HG03097 (cell line): Measurements from ENCODE around the gene NAA40.
"Not testable (repeated sequence)": the region's sequence is repeated elsewhere in the genome, so short reads cannot be mapped to it uniquely, and the experiment has no call there.

Source experiments
- ATAC-seq: cut with Tn5 transposase; IDR thresholded peaks from one replicate; pipeline ENCODE4 v1.9.1; 2021; ENCODE audit not compliant: unreplicated experiment, low FRiP score

The NAA40 gene

DNA sequence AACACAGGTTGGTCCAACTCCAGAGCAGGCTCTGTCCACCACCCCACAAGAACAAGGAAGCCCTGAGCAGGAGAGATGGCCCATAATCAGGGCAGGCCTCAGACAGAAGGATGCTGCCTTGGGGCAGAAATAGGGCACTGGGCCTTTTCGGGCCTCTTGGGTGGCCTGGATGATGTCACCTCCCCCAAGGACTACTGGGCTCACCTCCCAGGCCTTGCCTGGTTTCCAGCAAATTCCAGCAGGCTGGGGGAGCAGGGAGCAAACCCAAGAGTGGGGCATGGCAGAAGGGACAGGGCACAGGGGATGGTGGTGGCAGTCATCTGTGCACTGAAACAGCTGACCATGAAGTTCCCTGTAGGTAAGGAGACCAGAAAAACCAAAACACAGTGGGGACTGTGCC, 5.3 kb upstream of the NAA40 start:
- no peak for ATAC-seq

DNA sequence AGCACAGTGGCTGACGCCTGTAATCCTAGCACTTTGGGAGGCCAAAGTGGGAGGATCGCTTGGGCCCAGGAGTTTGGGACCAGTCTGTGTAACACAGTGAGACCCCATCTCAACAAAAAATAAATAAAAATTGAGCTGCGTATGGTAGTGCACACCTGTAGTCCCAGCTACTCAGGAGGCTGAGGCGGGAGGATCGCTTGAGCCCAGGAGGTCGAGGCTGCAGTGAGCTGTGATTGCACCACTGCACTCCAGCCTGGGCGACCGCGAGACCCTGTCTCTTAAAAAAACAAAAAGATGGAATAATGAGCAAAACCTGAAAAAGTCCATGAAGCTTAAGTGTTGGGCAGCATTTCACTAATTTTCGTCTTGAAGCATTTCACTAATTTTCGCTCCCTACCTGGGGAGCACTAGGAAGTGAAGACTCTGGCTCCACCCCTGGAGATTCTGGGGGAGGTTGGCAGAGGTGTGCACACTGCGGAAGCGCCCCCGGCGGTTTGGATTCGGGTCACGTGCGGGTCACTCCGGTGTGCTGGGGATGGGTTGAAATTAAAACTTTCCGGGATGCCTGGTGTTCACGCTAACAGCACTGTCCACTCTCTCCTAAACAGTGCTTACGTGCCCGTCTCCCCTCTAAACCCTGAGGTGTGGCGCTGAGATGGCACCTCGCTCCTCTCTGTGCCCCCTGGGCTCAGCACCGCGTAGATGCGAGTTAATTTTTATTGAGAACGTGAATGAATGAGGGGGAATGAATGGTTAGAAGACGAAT, 906 bp upstream of the NAA40 start:
- peak; percentile 19 for ATAC-seq

DNA sequence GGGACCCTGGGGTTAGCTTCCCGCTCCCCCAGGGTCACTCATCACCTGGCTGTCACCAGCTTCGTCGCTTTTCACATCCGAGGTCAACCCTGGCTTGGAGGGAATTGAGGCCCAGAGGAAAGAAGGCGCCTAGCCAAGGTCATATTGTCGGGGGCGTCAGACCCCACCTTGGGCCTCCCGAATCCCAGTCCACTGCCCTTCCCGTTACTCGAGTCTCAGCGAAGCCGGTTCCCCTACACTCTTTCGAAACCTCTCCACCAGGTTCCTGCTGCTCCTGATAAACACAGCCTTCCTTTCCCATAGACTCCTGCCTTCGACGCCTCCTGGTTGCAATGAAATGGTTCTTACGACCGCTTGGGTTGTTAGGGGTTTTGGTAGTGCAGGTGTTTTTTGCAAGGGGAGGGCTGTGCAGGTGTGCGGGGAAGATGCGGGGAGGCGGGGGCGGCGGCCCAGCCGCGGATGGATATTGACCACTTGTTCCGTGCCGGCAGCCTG, 642 bp downstream of the NAA40 start:
- ATAC-seq = no peak

DNA sequence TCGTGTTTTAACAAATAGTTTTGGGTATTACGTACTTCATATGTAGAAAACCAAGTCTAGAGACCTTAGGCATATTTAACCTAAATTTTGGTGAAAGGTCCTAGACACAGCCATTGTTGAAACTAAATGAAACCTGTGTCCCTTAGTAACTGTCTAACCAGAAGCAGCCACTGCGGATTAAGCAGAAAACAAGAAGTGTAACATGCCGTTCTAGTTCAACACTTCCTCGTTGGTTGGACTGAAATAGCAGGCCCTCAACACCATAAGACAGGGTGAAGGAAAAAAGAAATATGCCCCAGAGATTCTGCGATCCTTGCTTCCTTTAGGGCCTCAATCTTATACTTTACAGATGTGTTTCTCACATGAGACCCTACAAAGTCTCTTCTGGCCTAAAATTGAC, 2.0 kb downstream of the NAA40 start:
- ATAC-seq = no peak

GRCh38 chr11:63941901-63942300, 3.1 kb downstream of the NAA40 start:
- no peak for ATAC-seq

- no peak for ATAC-seq
These were observed 4.0 kb downstream of the NAA40 start for GRCh38 chr11:63942803-63943202.

- ATAC-seq = no peak
These were observed 6.2 kb downstream of the NAA40 start for GRCh38 chr11:63944987-63945386.

- no peak for ATAC-seq
These were observed 6.8 kb downstream of the NAA40 start for GRCh38 chr11:63945477-63946163.

DNA sequence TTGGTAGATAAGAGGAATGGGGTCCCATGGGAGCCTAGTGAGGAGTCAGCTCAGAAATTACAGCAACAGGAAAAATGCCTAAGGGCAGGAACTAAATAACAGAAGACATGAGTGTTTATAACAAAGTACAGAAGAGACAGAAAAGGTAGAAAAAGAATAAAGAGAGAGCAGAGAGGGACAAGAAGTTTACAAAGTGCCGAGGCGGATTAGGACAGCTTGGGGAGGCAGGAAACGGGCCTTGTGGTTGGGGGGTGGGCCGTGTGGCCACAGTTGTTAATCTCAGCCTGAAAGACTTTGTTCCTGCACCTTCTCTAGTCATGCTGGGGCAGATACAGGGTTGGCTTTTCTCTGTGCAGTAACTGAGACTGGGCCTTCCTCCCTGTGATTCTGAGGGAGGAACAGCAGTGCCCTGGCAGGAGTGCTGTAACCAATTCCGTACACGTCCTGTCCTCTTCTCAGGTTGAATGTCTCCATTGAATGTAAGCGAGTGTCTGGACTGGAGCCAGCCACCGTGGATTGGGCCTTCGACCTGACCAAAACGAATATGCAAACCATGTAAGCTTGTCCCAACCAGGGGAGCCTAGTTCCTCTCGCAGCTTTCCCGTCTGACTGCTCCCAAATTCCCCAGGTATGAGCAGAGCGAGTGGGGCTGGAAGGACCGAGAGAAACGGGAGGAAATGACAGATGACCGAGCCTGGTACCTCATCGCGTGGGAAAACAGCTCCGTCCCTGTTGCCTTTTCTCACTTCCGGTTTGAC, 13.2 kb downstream of the NAA40 start:
- ATAC-seq = peak; percentile 64

GRCh38 chr11:63952570-63952969, 13.8 kb downstream of the NAA40 start:
- no peak for ATAC-seq

DNA sequence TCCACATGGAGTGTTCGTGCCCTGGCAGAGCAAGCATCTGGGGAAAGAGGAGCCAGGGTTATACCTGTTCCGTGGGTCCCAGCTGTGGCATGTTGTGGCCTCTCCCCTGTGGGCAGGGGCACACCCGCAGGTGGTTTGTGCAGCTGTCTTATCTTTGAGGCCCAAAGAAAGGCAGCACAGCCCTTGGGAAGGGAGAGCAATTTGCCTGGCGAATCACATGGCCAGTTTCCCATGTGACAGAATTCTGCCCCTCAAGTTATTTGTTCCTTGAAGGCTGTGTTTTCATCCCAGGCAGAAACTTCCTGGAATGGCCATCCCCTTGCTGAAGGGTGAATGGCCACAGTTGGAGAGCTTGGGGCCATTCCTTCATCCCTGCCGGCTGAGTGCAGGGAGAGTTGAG, 19.2 kb downstream of the NAA40 start:
- ATAC-seq = no peak

DNA sequence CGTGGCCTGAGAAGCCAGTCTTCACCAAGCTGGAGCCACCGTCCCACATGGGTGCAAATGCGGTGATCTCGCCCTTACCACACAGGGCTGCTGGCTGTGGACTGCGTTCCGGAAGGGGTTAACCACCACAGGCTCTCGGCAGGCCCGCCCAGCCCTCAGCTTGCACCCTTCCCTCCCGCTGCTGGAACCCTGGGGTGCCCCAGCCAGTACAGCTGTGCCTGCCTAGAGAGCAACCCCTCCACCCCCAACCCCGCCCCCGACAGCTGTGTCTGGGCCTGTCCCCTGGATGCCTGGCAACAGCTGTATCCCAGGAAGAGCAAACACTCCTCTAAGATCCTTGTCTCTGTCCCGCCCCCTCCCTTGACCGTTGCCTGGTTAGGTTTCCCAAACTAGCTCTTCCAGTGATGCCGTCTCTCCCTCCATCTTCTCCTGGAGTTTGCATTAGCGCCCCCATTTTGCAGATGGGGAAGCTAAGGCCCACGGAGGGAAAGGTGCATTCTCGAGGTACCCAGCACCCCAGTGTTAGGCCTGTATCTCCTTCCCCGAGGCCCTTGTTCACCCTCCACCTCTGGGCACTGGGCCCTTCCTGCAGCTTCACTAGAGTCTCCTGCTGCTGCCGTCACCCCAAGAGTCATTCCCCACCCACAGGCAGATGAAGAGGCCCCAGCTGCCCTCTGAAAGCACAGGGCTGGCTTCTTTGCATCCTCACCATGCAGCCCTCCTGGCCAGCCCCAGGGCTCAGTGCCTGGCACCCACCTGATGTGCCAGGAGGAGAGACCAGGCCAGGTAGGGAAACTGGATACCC, 23.0 kb downstream of the NAA40 start:
- no peak for ATAC-seq

- ATAC-seq = not testable (repeated sequence)
These were observed 25.1 kb downstream of the NAA40 start for GRCh38 chr11:63963895-63964294.

DNA sequence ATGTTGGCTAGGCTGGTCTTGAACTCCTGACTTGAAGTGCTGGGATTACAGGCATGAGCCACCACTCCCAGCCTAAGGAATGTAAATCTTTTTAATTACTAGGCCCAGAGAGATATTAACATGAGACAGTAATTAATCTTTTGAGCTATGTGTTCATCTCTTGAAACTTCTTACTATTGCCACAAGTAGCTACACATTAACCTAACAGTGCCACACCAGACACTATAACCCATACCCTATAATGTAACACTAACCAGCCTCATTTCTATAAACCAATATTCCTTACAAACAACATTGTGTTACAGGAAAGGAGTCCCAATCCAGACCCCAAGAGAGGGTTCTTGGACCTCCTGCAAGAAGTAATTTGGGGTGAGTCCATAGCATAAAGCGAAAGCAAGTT, 27.6 kb downstream of the NAA40 start:
- ATAC-seq = no peak

DNA sequence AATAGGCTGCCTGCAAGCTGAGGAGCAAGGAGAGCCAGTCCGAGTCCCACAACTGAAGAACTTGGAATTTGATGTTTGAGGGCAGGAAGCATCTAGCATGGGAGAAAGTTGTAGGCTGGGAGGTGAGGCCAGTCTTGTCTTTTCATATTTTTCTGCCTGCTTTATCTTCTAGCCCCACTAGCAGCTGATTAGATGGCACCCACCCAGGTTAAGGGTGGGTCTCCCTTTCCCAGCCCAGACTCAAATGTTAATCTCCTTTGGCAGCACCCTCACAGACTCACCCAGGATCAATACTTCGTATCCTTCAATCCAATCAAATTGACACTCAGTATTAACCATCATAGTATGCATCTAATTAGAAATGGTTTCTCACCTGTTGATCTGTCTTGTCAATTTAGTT, 30.7 kb downstream of the NAA40 start:
- ATAC-seq = no peak

- ATAC-seq = no peak
These were observed 32.1 kb downstream of the NAA40 start for GRCh38 chr11:63970902-63971301.

- not testable (repeated sequence) for ATAC-seq
These were observed 35.1 kb downstream of the NAA40 start for GRCh38 chr11:63973912-63974258.

GRCh38 chr11:63974259-63975143, 35.7 kb downstream of the NAA40 start, which contains the start of gene COX8A:
TSS of gene COX8A (plus strand) at chr11:63974620. CDS start at chr11:63974681, 61 bp downstream.
- ATAC-seq = peak; percentile 91

- no peak for ATAC-seq
These were observed 39.9 kb downstream of the NAA40 start for GRCh38 chr11:63978551-63979239.
